A673 (cell line): Measurements from ENCODE around the gene PSMB8. TPM values are rescaled to one million over a fixed set of nuclear protein-coding genes. Genes with fewer than 3 reads are reported as not detected.

Experiments used
- BruUV-seq: library from RNA; stranded (reverse); fragments of 400-500 nt; replicated peaks from 2 replicates; lab custom pipeline; 2021; lab: Mats Ljungman, UMichigan
- CTCF ChIA-PET: fragments of 300-600 bp; sonication (Branson Sonifier 250); formaldehyde crosslinking; loops from one replicate; lab custom pipeline; 2022; ENCODE audit warnings: antibody characterized with exemption; lab: Charles Lee
- POLR2A ChIA-PET: fragments of 300-600 bp; sonication (Branson Sonifier 250); formaldehyde crosslinking; loops from one replicate; lab custom pipeline; 2022; ENCODE audit warnings: antibody characterized with exemption; ENCODE audit not compliant: low non-redundant PET; lab: Charles Lee
- DNase-seq: peaks from one replicate; pipeline ENCODE4 v3.0.0-alpha.2; 2015; ENCODE audit warnings: low spot score
- H3K27ac ChIP-seq: fragments of 200-600 bp; sonication (generic); 2 replicates; pipeline ENCODE4 v1.5.1; 2016; ENCODE audit warnings: mixed run types, low read depth, mild to moderate bottlenecking, mixed read lengths, antibody characterized with exemption, low read length; ENCODE audit not compliant: poor library complexity, severe bottlenecking
- H3K27me3 ChIP-seq: fragments of 200-600 bp; sonication (generic); replicated peaks from 2 replicates; pipeline ENCODE4 v1.6.1; 2017; ENCODE audit warnings: mixed run types, low read depth, mild to moderate bottlenecking, mixed read lengths, antibody characterized with exemption, low read length; ENCODE audit not compliant: insufficient read depth, poor library complexity
- H3K36me3 ChIP-seq: fragments of 200-600 bp; sonication (generic); 2 replicates; pipeline ENCODE4 v1.6.1; 2016; ENCODE audit warnings: mixed run types, mild to moderate bottlenecking, mixed read lengths, antibody characterized with exemption, low read length; ENCODE audit not compliant: insufficient read depth, poor library complexity, severe bottlenecking
- H3K4me1 ChIP-seq: fragments of 200-600 bp; sonication (generic); 2 replicates; pipeline ENCODE4 v1.6.1; 2017; ENCODE audit warnings: mixed run types, mild to moderate bottlenecking, mixed read lengths, antibody characterized with exemption, low read length; ENCODE audit not compliant: insufficient read depth, poor library complexity, severe bottlenecking
- H3K4me3 ChIP-seq: fragments of 200-600 bp; sonication (generic); 2 replicates; pipeline ENCODE4 v1.5.1; 2016; ENCODE audit warnings: low read depth, mixed run types, mild to moderate bottlenecking, mixed read lengths, low read length; ENCODE audit not compliant: poor library complexity, severe bottlenecking
- H3K9me3 ChIP-seq: fragments of 200-600 bp; sonication (generic); 2 replicates; pipeline ENCODE4 v1.6.1; 2016; ENCODE audit warnings: mixed run types, low read depth, mild to moderate bottlenecking, mixed read lengths, antibody characterized with exemption, low read length; ENCODE audit not compliant: poor library complexity, severe bottlenecking
- EZH2 ChIP-seq: fragments of 200-600 bp; sonication (generic); IDR thresholded peaks from 2 replicates; pipeline ENCODE4 v1.6.1; 2017; ENCODE audit warnings: borderline replicate concordance, low read depth, mild to moderate bottlenecking, mixed read lengths, antibody characterized with exemption, low read length; ENCODE audit not compliant: poor library complexity, severe bottlenecking
- intact Hi-C: fragments of 100-400 bp; cut with micrococcal nuclease; formaldehyde crosslinking; loops from one replicate; pipeline ENCODE4 v1.10.0; 2022; ENCODE audit not compliant: unreplicated experiment
- total RNA-seq: library from RNA; stranded (reverse); gene quantifications from 2 replicates; pipeline ENCODE4 v1.2.3, GENCODE V29; 2021
- TF ChIP-seq, protein P1 (sequence below): fragments of 300-800, 200-600 bp; sonication (generic); conservative IDR thresholded peaks from 2 replicates; pipeline ENCODE4 v1.5.1; 2017; ENCODE audit warnings: low read depth, mild to moderate bottlenecking, antibody characterized with exemption, low read length, moderate library complexity, mixed read lengths

Gene PSMB8
- total RNA-seq, 1 experiment from 2014 or later, result 20.2 TPM

DNA sequence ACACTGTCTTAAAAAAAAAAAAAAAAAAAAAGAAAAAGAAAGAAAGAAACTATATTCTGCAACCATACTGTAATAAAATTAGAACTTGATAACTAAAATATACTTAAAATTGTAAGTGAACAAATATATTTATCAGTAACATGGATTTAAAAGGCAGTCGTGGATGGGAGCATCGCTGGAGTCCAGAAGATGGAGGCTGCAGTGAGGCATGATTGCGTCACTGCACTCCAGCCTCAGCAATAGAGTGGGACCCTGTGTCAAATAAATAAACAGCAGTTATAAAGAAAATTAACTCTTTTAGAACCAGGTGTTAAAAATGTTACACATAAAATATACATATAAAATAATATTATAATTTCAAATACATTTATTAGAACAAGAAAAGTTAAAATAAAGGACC is 18.9 kb upstream of the PSMB8 start:
- ChIA-PET CTCF (no interaction called here), POLR2A (no interaction called here)
- Histone ChIP-seq H3K4me1 (no peaks in the 10 kb centered on the region), H3K4me3 (no peak overlapping the region), H3K27ac (no peak overlapping the region), H3K27me3 (peaks cover 27% of the 10 kb centered on the region), H3K36me3 (no peaks in the 10 kb centered on the region), H3K9me3 (no peaks in the 10 kb centered on the region)
- BruUV-seq, result no TSS peak
- TF ChIP-seq EZH2, result no peak
- TF ChIP-seq, protein P1, sequence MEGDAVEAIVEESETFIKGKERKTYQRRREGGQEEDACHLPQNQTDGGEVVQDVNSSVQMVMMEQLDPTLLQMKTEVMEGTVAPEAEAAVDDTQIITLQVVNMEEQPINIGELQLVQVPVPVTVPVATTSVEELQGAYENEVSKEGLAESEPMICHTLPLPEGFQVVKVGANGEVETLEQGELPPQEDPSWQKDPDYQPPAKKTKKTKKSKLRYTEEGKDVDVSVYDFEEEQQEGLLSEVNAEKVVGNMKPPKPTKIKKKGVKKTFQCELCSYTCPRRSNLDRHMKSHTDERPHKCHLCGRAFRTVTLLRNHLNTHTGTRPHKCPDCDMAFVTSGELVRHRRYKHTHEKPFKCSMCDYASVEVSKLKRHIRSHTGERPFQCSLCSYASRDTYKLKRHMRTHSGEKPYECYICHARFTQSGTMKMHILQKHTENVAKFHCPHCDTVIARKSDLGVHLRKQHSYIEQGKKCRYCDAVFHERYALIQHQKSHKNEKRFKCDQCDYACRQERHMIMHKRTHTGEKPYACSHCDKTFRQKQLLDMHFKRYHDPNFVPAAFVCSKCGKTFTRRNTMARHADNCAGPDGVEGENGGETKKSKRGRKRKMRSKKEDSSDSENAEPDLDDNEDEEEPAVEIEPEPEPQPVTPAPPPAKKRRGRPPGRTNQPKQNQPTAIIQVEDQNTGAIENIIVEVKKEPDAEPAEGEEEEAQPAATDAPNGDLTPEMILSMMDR, result no peak
- no peak for DNase-seq
- intact Hi-C loops, result loop anchor here (10.0 kb wide), 1 partner anchor 448 kb away; no protein-coding TSS in a partner anchor

- no peaks in the 10 kb centered on the region for H3K9me3 ChIP-seq
- no peak overlapping the region for H3K27ac ChIP-seq
- intact Hi-C loops, result loop anchor here (10.0 kb wide), 1 partner anchor 446 kb away; no protein-coding TSS in a partner anchor
- ChIA-PET CTCF (no interaction called here), POLR2A (no interaction called here)
- H3K36me3 ChIP-seq, result no peaks in the 10 kb centered on the region
- no peaks in the 10 kb centered on the region for H3K4me1 ChIP-seq
- peaks cover 17% of the 10 kb centered on the region for H3K27me3 ChIP-seq
- no peak for TF ChIP-seq EZH2
- TF ChIP-seq, protein P1, result no peak
- no TSS peak for BruUV-seq
- no peak for DNase-seq
- no peak overlapping the region for H3K4me3 ChIP-seq
Measured at GRCh38 chr6:32860674-32861073, 16.8 kb upstream of the PSMB8 start.

GRCh38 chr6:32858194-32858593 is 14.3 kb upstream of the PSMB8 start:
- intact Hi-C loops, result no loop called here
- H3K27ac ChIP-seq, result no peak overlapping the region
- POLR2A ChIA-PET, result no interaction called here
- H3K27me3 ChIP-seq, result peaks cover 8% of the 10 kb centered on the region
- BruUV-seq, result no TSS peak
- no peaks in the 10 kb centered on the region for H3K4me1 ChIP-seq
- CTCF ChIA-PET, result interaction anchor here (0.5 to 1.8 kb wide), 2 partner anchors 10 to 928 kb away, joined by 4 to 7 read pairs; no protein-coding TSS in a partner anchor
- no peaks in the 10 kb centered on the region for H3K36me3 ChIP-seq
- DNase-seq, result no peak
- H3K9me3 ChIP-seq, result no peaks in the 10 kb centered on the region
- TF ChIP-seq, protein P1, result no peak
- no peak for TF ChIP-seq EZH2
- H3K4me3 ChIP-seq, result no peak overlapping the region
